ENCODE measurements around the gene RRH.

Gene RRH

GRCh38 chr4:109801099-109801789 is 26.5 kb upstream of the RRH start:
- Histone ChIP-seq H3K4me3 (ENCODE audit: low read depth in 1 of 2, low read length in 1 of 2) (no peak overlapping the region), H3K9me3 (no peaks in the 10 kb centered on the region), H3K27me3 (no peaks in the 10 kb centered on the region), H3K36me3 (no peaks in the 10 kb centered on the region), H3K27ac (no peak overlapping the region), H3K4me1 (ENCODE audit: control insufficient read depth in 1 of 2, insufficient read depth in 1 of 2, low read depth in 1 of 2, low read length in 1 of 2) (no peaks in the 10 kb centered on the region)
- no peak for TF ChIP-seq CTCF (IDR thresholded peaks at IDR 0.05)

GRCh38 chr4:109801895-109802319 is 25.9 kb upstream of the RRH start, which contains the start of gene CFI:
CFI (minus strand) TSS chr4:109801999; CDS start chr4:109801971, 28 bp downstream.
- no peak for TF ChIP-seq CTCF (IDR thresholded peaks at IDR 0.05)
- Histone ChIP-seq H3K27me3 (no peaks in the 10 kb centered on the region), H3K27ac (no peak within 1 kb of the TSS), H3K36me3 (no peaks in the 10 kb centered on the region), H3K4me1 (ENCODE audit: control insufficient read depth in 1 of 2, insufficient read depth in 1 of 2, low read depth in 1 of 2, low read length in 1 of 2) (no peaks in the 10 kb centered on the region), H3K4me3 (ENCODE audit: low read depth in 1 of 2, low read length in 1 of 2) (no peak within 1 kb of the TSS), H3K9me3 (no peaks in the 10 kb centered on the region)

GRCh38 chr4:109803924-109804571 is 23.7 kb upstream of the RRH start:
- H3K27ac ChIP-seq = no peak overlapping the region
- TF ChIP-seq CTCF (IDR thresholded peaks at IDR 0.05) = no peak
- H3K9me3 ChIP-seq = no peaks in the 10 kb centered on the region
- no peaks in the 10 kb centered on the region for H3K27me3 ChIP-seq
- no peaks in the 10 kb centered on the region for H3K4me1 ChIP-seq (ENCODE audit: control insufficient read depth in 1 of 2, insufficient read depth in 1 of 2, low read depth in 1 of 2, low read length in 1 of 2)
- H3K4me3 ChIP-seq (ENCODE audit: low read depth in 1 of 2, low read length in 1 of 2) = no peak overlapping the region
- no peaks in the 10 kb centered on the region for H3K36me3 ChIP-seq

GRCh38 chr4:109809655-109810054 is 18.1 kb upstream of the RRH start:
- Histone ChIP-seq H3K36me3 (no peaks in the 10 kb centered on the region), H3K4me1 (ENCODE audit: control insufficient read depth in 1 of 2, insufficient read depth in 1 of 2, low read depth in 1 of 2, low read length in 1 of 2) (peaks cover 13 to 14% of the 10 kb centered on the region in 2 experiments), H3K4me3 (ENCODE audit: low read depth in 1 of 2, low read length in 1 of 2) (no peak overlapping the region), H3K27me3 (no peaks in the 10 kb centered on the region), H3K9me3 (no peaks in the 10 kb centered on the region), H3K27ac (no peak overlapping the region)
- TF ChIP-seq CTCF (IDR thresholded peaks at IDR 0.05) = no peak

GRCh38 chr4:109810552-109811387 is 17.0 kb upstream of the RRH start:
- H3K4me3 ChIP-seq (ENCODE audit: low read depth in 1 of 2, low read length in 1 of 2) = no peak overlapping the region
- no peak for TF ChIP-seq CTCF (IDR thresholded peaks at IDR 0.05)
- H3K9me3 ChIP-seq = no peaks in the 10 kb centered on the region
- H3K27me3 ChIP-seq = no peaks in the 10 kb centered on the region
- no peaks in the 10 kb centered on the region for H3K36me3 ChIP-seq
- H3K27ac ChIP-seq = no peak overlapping the region
- H3K4me1 ChIP-seq (ENCODE audit: control insufficient read depth in 1 of 2, insufficient read depth in 1 of 2, low read depth in 1 of 2, low read length in 1 of 2) = peaks cover 17 to 19% of the 10 kb centered on the region in 2 experiments
